IPS DF 6.9 (cell line): ENCODE results near the gene SNAP25.

Experiments used
- DNase-seq: peaks from one replicate; pipeline ENCODE4 v3.0.0-alpha.2; 2013; ENCODE audit warnings: low read depth, low spot score
- H3K27ac ChIP-seq: one replicate; pipeline ENCODE4 v1.5.1; 2013; ENCODE audit warnings: low read length, control low read depth
- H3K27me3 ChIP-seq: 2 replicates; pipeline ENCODE4 v1.6.1; 2013; ENCODE audit warnings: mild to moderate bottlenecking, low read length; ENCODE audit not compliant: control insufficient read depth, insufficient read depth
- H3K36me3 ChIP-seq: 2 replicates; pipeline ENCODE4 v1.6.1; 2013; ENCODE audit warnings: low read length; ENCODE audit not compliant: control insufficient read depth, insufficient read depth
- H3K4me1 ChIP-seq: 2 replicates; pipeline ENCODE4 v1.6.1; 2013; ENCODE audit warnings: low read length; ENCODE audit not compliant: control insufficient read depth, insufficient read depth
- H3K4me3 ChIP-seq: 2 replicates; pipeline ENCODE4 v1.5.1; 2013; ENCODE audit warnings: mild to moderate bottlenecking, low read length
- H3K9me3 ChIP-seq: 2 replicates; pipeline ENCODE4 v1.6.1; 2013; ENCODE audit warnings: low read length, inconsistent platforms; ENCODE audit not compliant: control insufficient read depth, insufficient read depth
- WGBS: extraction: QIAGEN DNeasy Blood & Tissue Kit; methylation state at CpG from one replicate; pipeline ENCODE4 v1.1.7; 2013; ENCODE audit warnings: mixed read lengths, missing lambda C conversion rate; ENCODE audit not compliant: insufficient read length, insufficient coverage; 5-methylcytosine and 5-hydroxymethylcytosine counted together

Gene SNAP25

GRCh38 chr20:10218536-10219451 is at the start of gene SNAP25:
SNAP25 (plus strand) TSS chr20:10218830; CDS start chr20:10275492, 56,662 bp downstream.
- Histone ChIP-seq H3K36me3 (no peaks in the 10 kb centered on the region), H3K4me3 (peak within 1 kb of the TSS; percentile 63), H3K9me3 (no peaks in the 10 kb centered on the region), H3K4me1 (peaks cover 2% of the 10 kb centered on the region; the same call in 1 of the 2 replicates), H3K27ac (no peak within 1 kb of the TSS), H3K27me3 (0 out of 2 replicates have a peak, but pooled peaks cover 2% of the 10 kb centered on the region)
- WGBS, result no CpG with 5 or more reads among the region's 53 CpGs
- DNase-seq, result no peak

DNA sequence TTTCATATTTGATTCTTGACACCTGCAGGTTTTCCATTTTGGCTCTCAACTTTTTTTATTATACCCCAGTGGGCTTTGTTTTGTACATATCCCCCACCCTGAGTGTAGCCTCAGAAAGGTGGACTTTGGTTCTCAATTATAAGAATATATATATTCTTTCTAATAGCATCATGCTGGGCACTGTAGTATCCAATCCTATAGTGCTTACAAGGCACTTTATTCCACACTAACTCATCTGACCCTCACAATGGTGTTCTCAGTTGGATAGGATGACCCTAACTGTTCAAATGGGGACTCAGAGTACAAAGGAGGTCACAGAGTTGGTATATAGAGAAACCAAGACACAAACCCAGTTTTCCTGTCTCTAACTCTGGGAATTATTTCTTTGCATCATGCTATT is 48.9 kb upstream of the SNAP25 start:
- no peak for DNase-seq
- Histone ChIP-seq H3K4me3 (no peak overlapping the region), H3K27ac (no peak overlapping the region), H3K27me3 (no peaks in the 10 kb centered on the region), H3K9me3 (no peaks in the 10 kb centered on the region), H3K4me1 (no peaks in the 10 kb centered on the region), H3K36me3 (no peaks in the 10 kb centered on the region)

GRCh38 chr20:10170261-10170660 is 48.4 kb upstream of the SNAP25 start:
- Histone ChIP-seq H3K36me3 (no peaks in the 10 kb centered on the region), H3K4me3 (no peak overlapping the region), H3K4me1 (no peaks in the 10 kb centered on the region), H3K27ac (no peak overlapping the region), H3K27me3 (no peaks in the 10 kb centered on the region), H3K9me3 (no peaks in the 10 kb centered on the region)
- no peak for DNase-seq
- no CpG with 5 or more reads among the region's 2 CpGs for WGBS

DNA sequence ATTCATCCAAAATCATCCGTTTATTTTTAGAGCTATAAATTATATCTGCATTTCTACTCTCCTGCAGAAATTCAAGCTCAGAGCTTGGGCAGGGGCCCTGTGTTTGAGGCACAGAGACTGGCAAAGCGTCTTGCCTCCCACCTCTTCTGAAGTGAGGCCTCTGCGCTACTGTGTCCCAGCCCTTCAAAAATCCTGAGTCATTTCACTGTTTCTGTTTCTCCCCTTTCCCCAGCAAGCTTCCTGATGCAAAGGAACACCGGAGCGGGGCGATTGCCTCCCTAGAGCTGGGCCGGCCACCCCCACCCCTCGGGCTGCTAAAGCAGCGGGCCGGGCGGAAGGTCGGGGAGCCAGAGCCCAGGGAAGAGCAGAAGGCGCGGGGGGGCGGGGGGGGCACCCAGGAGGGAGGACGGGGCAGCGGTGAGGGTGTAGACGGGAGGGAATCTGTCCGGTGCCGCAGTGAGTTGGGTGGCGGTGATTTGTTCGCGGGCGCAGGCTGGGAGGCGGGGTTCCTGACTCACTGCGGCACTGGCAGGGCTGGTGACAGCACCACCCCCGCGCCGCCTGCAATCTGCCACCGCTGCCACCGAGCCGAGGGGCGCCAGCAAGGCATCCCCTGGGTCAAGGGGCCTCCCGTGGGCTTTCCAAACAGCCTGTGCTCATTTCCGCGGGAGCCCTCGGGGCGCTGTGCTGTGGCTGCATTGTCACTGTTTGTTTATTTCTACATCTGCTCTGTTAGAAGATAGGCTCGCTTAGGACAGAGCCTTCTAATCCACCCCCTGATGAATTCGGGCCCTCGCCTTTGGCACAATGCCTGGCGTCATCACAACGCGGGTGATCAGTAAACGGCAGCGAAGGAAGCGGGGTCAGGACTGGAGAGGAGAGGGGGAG is 46.5 kb upstream of the SNAP25 start:
- Histone ChIP-seq H3K27me3 (no peaks in the 10 kb centered on the region), H3K4me3 (peak overlapping the region; percentile 21; the same call in 1 of the 2 replicates), H3K9me3 (no peaks in the 10 kb centered on the region), H3K4me1 (no peaks in the 10 kb centered on the region), H3K36me3 (no peaks in the 10 kb centered on the region), H3K27ac (no peak overlapping the region)
- WGBS, result no CpG with 5 or more reads among the region's 47 CpGs
- no peak for DNase-seq

DNA sequence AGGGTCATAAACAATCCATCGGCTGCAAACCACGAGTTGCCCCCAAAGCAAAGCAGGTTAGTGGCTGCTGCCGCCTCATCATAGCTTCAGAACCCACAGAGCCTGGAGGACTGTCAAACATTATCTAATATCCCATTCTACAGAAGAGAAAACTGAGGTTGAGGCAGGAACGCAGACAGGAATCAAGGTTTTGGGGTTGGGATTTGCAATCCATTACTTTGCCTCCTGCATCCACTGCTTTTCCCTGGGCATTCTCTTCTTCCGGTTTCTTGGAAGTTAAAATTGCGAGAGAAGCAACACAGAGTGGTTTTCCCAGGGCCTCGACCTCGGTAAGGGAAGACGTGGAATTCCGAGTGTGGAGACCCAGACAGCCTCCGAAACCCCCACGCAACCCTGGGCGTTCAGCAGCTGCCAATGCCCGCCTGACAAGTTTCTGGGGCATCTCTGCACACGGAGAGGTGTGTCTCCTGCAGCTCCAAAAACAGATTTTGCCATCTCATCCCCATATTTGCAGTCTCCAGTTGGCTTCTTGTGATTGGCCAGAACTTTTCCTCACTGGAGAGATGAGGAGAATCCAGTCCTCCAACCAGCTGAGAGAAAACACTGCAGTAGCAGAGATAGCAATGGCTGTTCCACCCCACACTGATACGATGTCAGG is 45.5 kb upstream of the SNAP25 start:
- Histone ChIP-seq H3K4me1 (no peaks in the 10 kb centered on the region), H3K27me3 (no peaks in the 10 kb centered on the region), H3K27ac (no peak overlapping the region), H3K36me3 (no peaks in the 10 kb centered on the region), H3K4me3 (no peak overlapping the region), H3K9me3 (no peaks in the 10 kb centered on the region)
- WGBS, result no CpG with 5 or more reads among the region's 16 CpGs
- DNase-seq, result no peak

DNA sequence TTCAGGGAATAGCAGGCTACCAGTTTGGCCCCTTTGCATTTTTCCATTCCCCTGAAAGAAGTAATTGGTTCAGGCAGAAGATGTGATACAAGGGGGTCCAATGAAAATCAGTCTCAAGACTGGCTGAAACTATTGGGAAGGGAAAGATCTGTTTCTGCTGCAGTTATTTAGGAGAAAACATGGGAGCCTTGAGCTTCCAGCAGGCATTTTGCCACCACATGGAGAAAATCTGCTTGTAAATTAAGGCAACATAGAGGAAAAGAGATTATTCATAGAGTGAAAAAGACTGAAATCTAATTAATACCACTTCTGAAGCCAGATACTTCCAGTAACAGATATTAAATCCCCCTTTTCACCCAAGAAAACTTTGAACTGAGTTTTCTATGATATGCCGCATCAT is 44.2 kb upstream of the SNAP25 start:
- Histone ChIP-seq H3K27ac (no peak overlapping the region), H3K4me3 (no peak overlapping the region), H3K27me3 (no peaks in the 10 kb centered on the region), H3K36me3 (no peaks in the 10 kb centered on the region), H3K4me1 (no peaks in the 10 kb centered on the region), H3K9me3 (no peaks in the 10 kb centered on the region)
- DNase-seq, result no peak
- no CpG with 5 or more reads among the region's 1 CpG for WGBS

DNA sequence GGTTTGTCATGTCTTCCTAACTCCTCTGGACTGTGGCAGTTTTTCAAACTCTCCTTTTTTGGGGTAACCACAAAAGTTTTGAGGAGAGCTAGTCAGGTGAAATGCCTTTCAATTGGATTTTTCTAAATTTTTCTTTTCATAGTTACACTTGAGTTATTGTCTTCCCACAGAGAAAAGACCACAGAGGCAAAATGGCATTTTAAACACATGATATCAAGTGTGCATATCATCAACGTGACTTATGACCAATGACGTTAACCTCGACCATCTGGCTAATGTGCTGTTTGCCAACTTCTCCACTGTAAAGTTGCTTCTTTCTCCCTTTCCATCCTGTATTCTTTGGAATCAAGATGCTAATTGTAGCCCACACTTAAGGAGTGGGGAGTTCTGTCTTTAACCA is 41.3 kb upstream of the SNAP25 start:
- no peak for DNase-seq
- H3K36me3 ChIP-seq, result no peaks in the 10 kb centered on the region
- no peaks in the 10 kb centered on the region for H3K9me3 ChIP-seq
- no peak overlapping the region for H3K27ac ChIP-seq
- no CpG with 5 or more reads among the region's 3 CpGs for WGBS
- no peak overlapping the region for H3K4me3 ChIP-seq
- H3K27me3 ChIP-seq, result no peaks in the 10 kb centered on the region
- H3K4me1 ChIP-seq, result no peaks in the 10 kb centered on the region

- Histone ChIP-seq H3K4me1 (no peaks in the 10 kb centered on the region), H3K27me3 (no peaks in the 10 kb centered on the region), H3K9me3 (no peaks in the 10 kb centered on the region), H3K36me3 (no peaks in the 10 kb centered on the region), H3K4me3 (no peak overlapping the region), H3K27ac (no peak overlapping the region)
- no peak for DNase-seq
- WGBS, result no CpG with 5 or more reads among the region's 1 CpG
These were observed 40.5 kb upstream of the SNAP25 start for GRCh38 chr20:10178091-10178490.

GRCh38 chr20:10178727-10179313 is 39.8 kb upstream of the SNAP25 start:
- Histone ChIP-seq H3K4me1 (no peaks in the 10 kb centered on the region), H3K27ac (no peak overlapping the region), H3K36me3 (no peaks in the 10 kb centered on the region), H3K9me3 (no peaks in the 10 kb centered on the region), H3K4me3 (no peak overlapping the region), H3K27me3 (no peaks in the 10 kb centered on the region)
- no peak for DNase-seq
- WGBS, result no CpG with 5 or more reads among the region's 3 CpGs
